Aorta (tissue), 5 donors: ENCODE data around the gene KIF5A. TPM values are rescaled to one million over a fixed set of nuclear protein-coding genes. Genes with fewer than 3 reads are reported as not detected.
"Not testable (repeated sequence)": the region's sequence is repeated elsewhere in the genome, so short reads cannot be mapped to it uniquely, and the experiment has no call there.

Experiments used
- ATAC-seq: fragments of 200-7000 bp; cut with Tn5 transposase; one replicate; pipeline ENCODE4 v1.9.1; 2022; ENCODE audit warnings: moderate library complexity; ENCODE audit not compliant: low FRiP score
- DNase-seq, 2 donors: peaks; one replicate each; pipeline ENCODE4 v3.0.0-alpha.2; 2020
- H3K27ac ChIP-seq, 2 donors: one replicate each; pipeline ENCODE4 v1.5.1; 2013; ENCODE audit warnings: low read length in 2 of 2, mild to moderate bottlenecking in 2 of 2, moderate library complexity in 2 of 2, control low read depth in 1 of 2, inconsistent platforms in 1 of 2, low read depth in 1 of 2
- H3K27me3 ChIP-seq, 2 donors: one replicate each; pipeline ENCODE4 v1.6.1; 2013; ENCODE audit warnings: control low read depth in 1 of 2, low read length in 1 of 2, mild to moderate bottlenecking in 1 of 2, moderate library complexity in 1 of 2; ENCODE audit not compliant: insufficient read depth in 2 of 2, control insufficient read depth in 1 of 2
- H3K36me3 ChIP-seq, 2 donors: one replicate each; pipeline ENCODE4 v1.6.1; 2013; ENCODE audit warnings: control low read depth in 1 of 2, low read length in 1 of 2, mild to moderate bottlenecking in 1 of 2; ENCODE audit not compliant: insufficient read depth in 2 of 2, control insufficient read depth in 1 of 2
- H3K4me1 ChIP-seq, 2 donors: one replicate each; pipeline ENCODE4 v1.6.1; 2013; ENCODE audit warnings: low read length in 2 of 2, control low read depth in 1 of 2, mild to moderate bottlenecking in 1 of 2, moderate library complexity in 1 of 2; ENCODE audit not compliant: insufficient read depth in 2 of 2, control insufficient read depth in 1 of 2
- H3K4me3 ChIP-seq, 2 donors: one replicate each; pipeline ENCODE4 v1.5.1; 2013; ENCODE audit warnings: low read length in 2 of 2, control low read depth in 1 of 2, mild to moderate bottlenecking in 1 of 2
- H3K9me3 ChIP-seq: one replicate; pipeline ENCODE4 v1.6.1; 2013; ENCODE audit warnings: mild to moderate bottlenecking, low read length; ENCODE audit not compliant: control insufficient read depth
- WGBS, 2 donors: extraction: QIAGEN DNeasy Blood & Tissue Kit; methylation state at CpG; one replicate each; pipeline ENCODE4 v1.1.7; 2013; 5-methylcytosine and 5-hydroxymethylcytosine counted together
- intact Hi-C, 2 donors: fragments of 100-400 bp; cut with DNase I; formaldehyde crosslinking; loops; one replicate each; pipeline versions ENCODE4 v1.14.2 to v1.15.0; 2022
- polyA plus RNA-seq, 2 donors: library from polyadenylated mRNA; stranded (reverse); fragments of 200-250 nt; gene quantifications; one replicate each; pipeline ENCODE4 v1.2.3, GENCODE V29; 2013
- total RNA-seq, 2 donors: library from RNA; stranded (reverse); fragmentation: NEBNext Ultra II Directional; extraction: Animal tissue kit (Norgen Biotek cat#: 25700); gene quantifications; one replicate each; pipeline ENCODE4 v1.2.1, GENCODE V29; 2021
- donor health status: healthy with polysubstance abuse.
- donor health status: Bipolar disorder and iron deficiency.
- donor health status: DM: no; HTN: no; CAD: no.
- donor health status: DM: no; HTN: no; CAD: no.
- donor health status: DM: yes; HTN: yes; CAD: no.

Gene KIF5A
- total and polyA plus RNA-seq, 4 donors = 0.75 to 3.5 (median 1.1) TPM

DNA sequence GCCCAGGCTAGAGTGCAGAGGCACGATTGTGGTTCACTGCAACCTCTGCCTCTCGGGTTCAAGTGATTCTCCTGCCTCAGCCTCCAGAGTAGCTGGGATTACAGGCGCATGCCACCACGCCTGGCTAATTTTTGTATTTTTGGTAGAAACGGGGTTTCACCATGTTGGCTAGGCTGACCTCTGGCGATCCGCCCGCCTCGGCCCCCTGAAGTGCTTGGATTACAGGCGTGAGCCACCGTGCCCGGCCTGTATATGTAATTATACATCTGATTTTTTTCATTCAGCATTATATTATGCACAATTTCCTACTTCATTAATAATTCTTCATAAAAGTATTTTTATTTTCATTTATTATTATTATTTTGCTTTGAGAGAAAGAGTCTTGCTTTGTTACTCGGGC lies 20.6 kb downstream of the KIF5A start:
- H3K27me3 ChIP-seq, H3K36me3 ChIP-seq, ATAC-seq, H3K4me3 ChIP-seq, H3K9me3 ChIP-seq, H3K27ac ChIP-seq, intact Hi-C loops, DNase-seq, H3K4me1 ChIP-seq: not testable (repeated sequence)
- 86 to 87% methylated on average over 13 of the region's 13 CpGs for WGBS, 2 donors

DNA sequence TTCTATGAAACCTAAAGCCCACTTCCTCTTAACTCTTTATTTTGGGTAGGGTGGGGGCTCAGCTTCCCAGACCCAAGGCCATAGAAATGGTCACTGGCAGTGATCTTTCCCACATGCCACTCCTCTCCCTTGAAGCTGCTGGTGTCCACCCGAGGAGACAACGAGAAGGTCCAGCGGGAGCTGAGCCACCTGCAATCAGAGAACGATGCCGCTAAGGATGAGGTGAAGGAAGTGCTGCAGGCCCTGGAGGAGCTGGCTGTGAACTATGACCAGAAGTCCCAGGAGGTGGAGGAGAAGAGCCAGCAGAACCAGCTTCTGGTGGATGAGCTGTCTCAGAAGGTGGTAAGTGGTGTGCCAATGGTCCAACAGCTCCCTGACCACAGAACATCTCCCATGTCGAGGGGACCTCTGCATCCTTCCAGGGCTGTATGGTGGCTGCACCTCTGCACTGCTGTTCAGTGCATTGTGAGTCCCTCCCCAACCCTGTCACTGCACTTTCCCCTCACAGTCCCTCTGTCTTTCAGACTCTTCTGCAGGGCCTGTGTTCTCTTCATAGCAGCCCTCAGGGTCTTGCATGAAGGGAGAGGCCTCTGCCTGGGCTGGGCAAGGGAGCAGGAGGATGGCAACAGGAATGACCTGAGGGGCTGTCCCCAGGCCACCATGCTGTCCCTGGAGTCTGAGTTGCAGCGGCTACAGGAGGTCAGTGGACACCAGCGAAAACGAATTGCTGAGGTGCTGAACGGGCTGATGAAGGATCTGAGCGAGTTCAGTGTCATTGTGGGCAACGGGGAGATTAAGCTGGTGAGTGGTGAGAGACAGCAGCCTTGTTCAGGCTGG lies 22.3 kb downstream of the KIF5A start:
- H3K4me1 ChIP-seq = no peaks in the 10 kb centered on the region
- 87 to 88% methylated on average over 12 of the region's 12 CpGs for WGBS, 2 donors
- H3K27ac ChIP-seq = no peak overlapping the region
- H3K27me3 ChIP-seq = no peaks in the 10 kb centered on the region
- no peaks in the 10 kb centered on the region for H3K36me3 ChIP-seq
- no peak overlapping the region for H3K4me3 ChIP-seq
- ATAC-seq = no peak
- no peak for DNase-seq
- no peaks in the 10 kb centered on the region for H3K9me3 ChIP-seq
- intact Hi-C loops = no loop called here

DNA sequence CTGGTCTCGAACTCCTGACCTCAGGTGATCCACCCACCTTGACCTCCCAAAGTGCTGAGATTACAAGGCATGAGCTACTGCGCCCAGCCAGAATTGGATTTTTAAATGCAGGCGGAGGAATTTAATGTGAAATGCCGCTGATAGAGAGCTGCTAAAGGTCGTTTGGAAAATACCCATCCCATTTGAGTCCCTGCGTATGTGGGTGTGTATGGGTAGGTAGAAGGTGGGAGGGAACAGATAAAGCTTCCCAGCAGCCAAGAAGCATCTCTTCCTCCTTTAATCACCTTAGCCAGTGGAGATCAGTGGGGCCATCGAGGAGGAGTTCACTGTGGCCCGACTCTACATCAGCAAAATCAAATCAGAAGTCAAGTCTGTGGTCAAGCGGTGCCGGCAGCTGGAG lies 25.0 kb downstream of the KIF5A start:
- ATAC-seq (no peak), DNase-seq (no peak)
- H3K27me3 ChIP-seq = no peaks in the 10 kb centered on the region
- no peaks in the 10 kb centered on the region for H3K4me1 ChIP-seq
- 84 to 90% methylated on average over 10 of the region's 10 CpGs for WGBS, 2 donors
- no peaks in the 10 kb centered on the region for H3K36me3 ChIP-seq
- no peak overlapping the region for H3K27ac ChIP-seq
- H3K9me3 ChIP-seq = no peaks in the 10 kb centered on the region
- H3K4me3 ChIP-seq = no peak overlapping the region
- intact Hi-C loops = no loop called here

DNA sequence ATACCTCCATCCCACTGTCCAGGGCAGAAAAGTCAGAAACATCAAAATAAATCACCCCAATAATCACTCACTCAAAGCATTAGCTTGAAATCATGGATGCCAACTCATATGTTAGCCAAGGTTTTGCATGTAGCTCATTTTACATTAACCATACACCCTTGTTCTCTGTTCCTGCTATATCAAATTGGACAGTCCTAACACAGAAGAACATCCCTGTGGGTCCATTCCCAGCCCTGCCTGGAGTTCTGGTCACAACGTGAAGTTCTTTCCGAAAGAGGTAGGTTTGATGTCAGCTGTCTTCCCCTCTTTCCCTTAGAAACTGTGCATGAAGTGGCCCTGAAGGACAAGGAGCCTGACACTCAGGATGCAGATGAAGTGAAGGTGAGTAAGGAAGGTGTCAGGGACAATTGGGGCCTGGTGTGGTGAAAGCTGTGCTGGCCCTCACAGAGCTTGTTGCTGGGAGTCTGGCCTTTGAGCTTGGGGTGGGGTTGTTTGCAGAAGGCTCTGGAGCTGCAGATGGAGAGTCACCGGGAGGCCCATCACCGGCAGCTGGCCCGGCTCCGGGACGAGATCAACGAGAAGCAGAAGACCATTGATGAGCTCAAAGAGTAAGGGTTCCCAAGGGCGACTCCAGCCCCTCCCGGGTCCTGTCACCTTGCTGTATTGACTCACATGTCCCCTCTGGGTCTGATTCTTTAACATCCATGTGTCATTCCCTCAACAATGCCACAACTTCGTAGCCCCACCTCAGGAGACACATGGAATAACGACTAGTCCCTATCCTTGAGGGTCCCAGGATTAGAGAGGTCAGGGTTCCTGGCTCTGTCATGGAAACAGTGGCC lies 26.1 kb downstream of the KIF5A start:
- Histone ChIP-seq H3K4me3 (no peak overlapping the region), H3K27me3 (no peaks in the 10 kb centered on the region), H3K36me3 (no peaks in the 10 kb centered on the region), H3K4me1 (no peaks in the 10 kb centered on the region), H3K9me3 (no peaks in the 10 kb centered on the region), H3K27ac (no peak overlapping the region)
- ATAC-seq = no peak
- no peak for DNase-seq
- intact Hi-C loops = no loop called here
- WGBS, 2 donors = 81 to 84% methylated on average over 12 of the region's 12 CpGs

DNA sequence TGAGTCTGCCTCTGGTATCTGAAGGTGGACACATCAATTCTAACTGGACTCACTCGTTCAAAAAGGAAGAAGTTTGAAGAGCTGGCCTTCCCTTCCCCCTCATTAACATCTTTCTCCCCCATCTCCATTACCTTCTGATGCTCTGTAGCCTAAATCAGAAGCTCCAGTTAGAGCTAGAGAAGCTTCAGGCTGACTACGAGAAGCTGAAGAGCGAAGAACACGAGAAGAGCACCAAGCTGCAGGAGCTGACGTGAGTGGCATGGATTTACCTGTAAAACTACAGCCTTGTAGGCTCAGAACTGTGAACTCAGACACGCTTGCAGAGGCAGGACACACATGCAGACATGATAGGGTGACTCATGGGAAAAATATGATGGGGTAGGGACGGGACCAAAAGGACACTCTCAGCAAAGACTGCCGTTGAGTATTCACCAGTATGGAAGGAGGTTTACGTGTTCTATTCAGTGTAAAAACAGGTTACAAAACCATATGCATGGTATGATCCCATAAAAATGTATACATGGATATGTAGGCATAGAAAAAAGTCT lies 26.8 kb downstream of the KIF5A start:
- Histone ChIP-seq H3K4me3 (no peak overlapping the region), H3K27ac (no peak overlapping the region), H3K36me3 (peaks cover 0 to 1% of the 10 kb centered on the region in 2 donors), H3K4me1 (no peaks in the 10 kb centered on the region), H3K27me3 (no peaks in the 10 kb centered on the region), H3K9me3 (no peaks in the 10 kb centered on the region)
- 78 to 79% methylated on average over 9 of the region's 9 CpGs for WGBS, 2 donors
- no peak for DNase-seq
- intact Hi-C loops = no loop called here
- no peak for ATAC-seq

DNA sequence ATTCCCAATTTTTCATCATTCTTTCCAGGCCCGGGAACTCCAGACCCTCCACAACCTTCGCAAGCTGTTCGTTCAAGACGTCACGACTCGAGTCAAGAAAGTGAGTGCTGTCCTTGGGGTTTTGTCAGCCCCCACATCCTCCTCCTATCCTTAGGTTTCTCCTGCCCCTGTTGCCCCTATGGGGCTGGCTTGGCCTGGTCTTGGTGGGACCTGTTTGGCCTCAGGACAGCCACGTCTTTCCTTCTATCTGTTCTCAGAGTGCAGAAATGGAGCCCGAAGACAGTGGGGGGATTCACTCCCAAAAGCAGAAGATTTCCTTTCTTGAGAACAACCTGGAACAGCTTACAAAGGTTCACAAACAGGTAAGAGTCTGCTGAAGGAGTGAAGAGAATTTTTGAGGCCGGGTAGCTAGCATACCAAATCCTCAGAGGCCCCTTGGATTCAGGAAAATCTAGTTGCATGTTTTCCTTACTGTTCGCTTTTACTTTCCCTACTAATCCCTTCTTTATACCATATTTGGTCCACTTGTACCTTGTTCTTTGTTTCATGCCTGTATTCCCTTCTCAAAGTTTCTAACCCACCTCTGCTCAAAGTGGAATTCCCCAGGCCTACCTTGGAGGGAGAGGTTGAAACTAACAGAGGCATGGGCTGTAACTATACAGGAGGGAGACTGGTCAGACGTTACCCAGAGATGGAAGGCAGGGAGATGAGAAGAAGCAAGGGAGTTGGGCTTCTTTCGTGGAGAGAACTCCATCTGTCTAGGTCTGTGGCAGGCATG lies 28.3 kb downstream of the KIF5A start:
- Histone ChIP-seq H3K36me3 (peaks cover 0 to 2% of the 10 kb centered on the region in 2 donors), H3K4me3 (no peak overlapping the region), H3K9me3 (no peaks in the 10 kb centered on the region), H3K27ac (no peak overlapping the region), H3K4me1 (no peaks in the 10 kb centered on the region), H3K27me3 (no peaks in the 10 kb centered on the region)
- 84 to 85% methylated on average over 12 of the region's 12 CpGs for WGBS, 2 donors
- DNase-seq (no peak), ATAC-seq (no peak)
- intact Hi-C loops = no loop called here

DNA sequence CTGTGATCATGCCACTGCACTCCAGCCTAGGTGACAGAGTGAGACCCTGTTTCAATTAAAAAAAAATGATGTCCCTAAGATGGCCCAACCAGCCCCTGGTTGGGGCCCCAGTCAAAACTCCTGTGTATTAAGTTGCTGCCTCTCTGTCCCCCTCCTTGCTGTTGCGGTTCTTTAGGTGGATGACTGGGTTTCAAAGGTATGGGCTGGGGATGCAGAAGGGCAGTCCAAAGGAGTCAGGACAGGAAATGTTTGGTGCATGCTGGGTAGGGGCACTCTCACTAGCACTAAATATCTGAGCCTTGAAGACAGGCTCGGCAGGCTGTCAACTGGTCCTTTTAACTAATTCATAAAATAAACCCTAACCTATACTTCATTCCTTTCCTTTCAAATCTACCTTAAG lies 29.2 kb downstream of the KIF5A start:
- H3K36me3 ChIP-seq = peaks cover 0 to 2% of the 10 kb centered on the region in 2 donors
- H3K27ac ChIP-seq = no peak overlapping the region
- no peaks in the 10 kb centered on the region for H3K27me3 ChIP-seq
- H3K9me3 ChIP-seq = no peaks in the 10 kb centered on the region
- WGBS, 2 donors = 65 to 74% methylated on average over 2 of the region's 2 CpGs
- DNase-seq = no peak
- no peak for ATAC-seq
- intact Hi-C loops = no loop called here
- H3K4me3 ChIP-seq = no peak overlapping the region
- H3K4me1 ChIP-seq = no peaks in the 10 kb centered on the region

DNA sequence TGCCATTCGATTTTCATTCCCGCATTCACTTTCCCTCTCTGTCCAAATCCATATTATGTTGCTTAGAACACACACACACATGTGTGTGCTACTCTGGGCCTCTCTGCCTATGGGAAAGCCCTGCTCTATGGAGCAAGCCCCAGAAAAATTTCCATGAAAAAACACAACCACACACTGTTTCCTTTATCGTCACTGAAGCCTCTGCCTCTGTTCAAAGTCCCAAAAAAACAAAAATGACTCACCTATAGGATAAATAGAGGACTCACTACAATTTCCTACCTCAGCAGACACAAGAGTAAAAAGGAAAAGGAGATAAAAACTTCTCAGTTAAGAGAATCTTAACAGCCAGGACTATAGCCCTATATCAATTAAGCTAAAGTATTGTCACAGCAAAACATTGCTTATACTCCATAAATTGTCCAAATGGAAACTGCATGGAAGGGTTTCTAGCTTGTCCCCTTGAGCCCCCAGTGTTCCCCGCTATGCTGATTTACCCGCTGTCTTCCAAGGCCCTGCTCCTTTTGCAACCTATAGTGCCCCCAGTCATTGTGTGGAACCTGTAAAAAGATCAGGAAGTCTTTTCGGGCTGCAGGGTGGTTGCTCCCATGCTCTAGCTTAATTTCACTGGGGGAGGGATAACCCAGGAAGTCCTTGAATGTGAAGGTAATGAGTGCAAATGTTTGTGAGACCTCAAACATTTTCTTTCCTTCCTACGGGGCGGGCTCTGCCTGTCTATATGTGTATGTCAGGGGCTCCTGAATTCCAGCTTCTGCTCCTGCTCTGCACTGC lies 30.0 kb downstream of the KIF5A start:
- H3K27ac ChIP-seq = no peak overlapping the region
- DNase-seq (no peak), ATAC-seq (no peak)
- H3K4me1 ChIP-seq = no peaks in the 10 kb centered on the region
- WGBS, 2 donors = 89 to 92% methylated on average over 8 of the region's 8 CpGs
- H3K9me3 ChIP-seq = no peaks in the 10 kb centered on the region
- H3K27me3 ChIP-seq = no peaks in the 10 kb centered on the region
- H3K36me3 ChIP-seq = peaks cover 0 to 2% of the 10 kb centered on the region in 2 donors
- H3K4me3 ChIP-seq = no peak overlapping the region
- intact Hi-C loops = loop anchor here in 1 of 2 donors (5.0 kb wide), 1 partner anchor 112 kb away; the partner anchor contains the start of gene OS9
